Caco-2 (cell line): Measurements from ENCODE around the gene FN3KRP. TPM values are rescaled to one million over a fixed set of nuclear protein-coding genes. Genes with fewer than 3 reads are reported as not detected.

Experiments used
- Bru-seq: library from RNA; stranded (reverse); fragments of 400-500 nt; gene quantifications from one replicate; lab custom pipeline; 2021; lab: Mats Ljungman, UMichigan
- BruChase-seq, 2 experiments: library from RNA; stranded (reverse); fragments of 400-500 nt; gene quantifications; one replicate each; lab custom pipeline; 2021; lab: Mats Ljungman, UMichigan
- BruUV-seq: library from RNA; stranded (reverse); fragments of 400-500 nt; replicated peaks from 2 replicates; lab custom pipeline; 2021; lab: Mats Ljungman, UMichigan
- CTCF ChIA-PET: fragments of 300-600 bp; sonication (Branson Sonifier 250); formaldehyde crosslinking; loops from one replicate; lab custom pipeline; 2022; ENCODE audit warnings: antibody characterized with exemption; lab: Charles Lee
- POLR2A ChIA-PET: fragments of 300-600 bp; sonication (Branson Sonifier 250); formaldehyde crosslinking; loops from one replicate; lab custom pipeline; 2022; ENCODE audit warnings: antibody characterized with exemption; lab: Charles Lee
- DNase-seq, 2 experiments: peaks; one replicate each; pipeline versions ENCODE4 v3.0.0 to v3.0.0-alpha.2; 2020 to 2022
- H3K27me3 ChIP-seq: replicated peaks from 2 replicates; pipeline ENCODE4 v1.6.0; 2011; ENCODE audit warnings: low read length; ENCODE audit not compliant: control insufficient read depth, insufficient read depth
- H3K36me3 ChIP-seq: 2 replicates; pipeline ENCODE4 v1.5.1; 2011; ENCODE audit warnings: low read length; ENCODE audit not compliant: control insufficient read depth, insufficient read depth
- H3K4me1 ChIP-seq: fragments of 250-450 bp; sonication (Bioruptor Pico); 2 replicates; pipeline ENCODE4 v1.5.1; 2020; ENCODE audit warnings: mild to moderate bottlenecking
- H3K4me3 ChIP-seq: 2 replicates; pipeline ENCODE4 v1.5.1; 2011; ENCODE audit warnings: low read depth, mild to moderate bottlenecking, control low read depth, low read length
- H3K9me3 ChIP-seq: fragments of 250-450 bp; sonication (Bioruptor Pico); 2 replicates; pipeline ENCODE4 v1.5.1; 2020; ENCODE audit warnings: mild to moderate bottlenecking, moderate library complexity
- H3K27ac Mint-ChIP-seq: one replicate; pipeline ENCODE4 v1.8.0; 2022; ENCODE audit warnings: mixed read lengths; ENCODE audit not compliant: unreplicated experiment
- H3K27me3 Mint-ChIP-seq: one replicate; pipeline ENCODE4 v1.8.0; 2022; ENCODE audit warnings: mixed read lengths; ENCODE audit not compliant: insufficient read depth, unreplicated experiment
- H3K36me3 Mint-ChIP-seq: one replicate; pipeline ENCODE4 v1.8.0; 2022; ENCODE audit warnings: mild to moderate bottlenecking, mixed read lengths; ENCODE audit not compliant: insufficient read depth, unreplicated experiment
- H3K4me1 Mint-ChIP-seq: one replicate; pipeline ENCODE4 v1.8.0; 2022; ENCODE audit warnings: low read depth, mixed read lengths; ENCODE audit not compliant: unreplicated experiment
- H3K4me3 Mint-ChIP-seq: one replicate; pipeline ENCODE4 v1.8.0; 2022; ENCODE audit warnings: mild to moderate bottlenecking, moderate library complexity, mixed read lengths; ENCODE audit not compliant: unreplicated experiment
- H3K9me3 Mint-ChIP-seq: one replicate; pipeline ENCODE4 v1.8.0; 2022; ENCODE audit warnings: mixed read lengths; ENCODE audit not compliant: unreplicated experiment
- CTCF ChIP-seq, 2 experiments: fragments of 200-600 bp in 1 of 2; IDR thresholded peaks; 1 replicate in 1 of 2; 2 replicates in 1 of 2; pipeline versions ENCODE4 v1.5.1 to v1.8.0; 2011 to 2022; ENCODE audit warnings: antibody characterized with exemption in 1 of 2, control low read depth in 1 of 2, inconsistent platforms in 1 of 2, low read depth in 1 of 2, low read length in 1 of 2, mild to moderate bottlenecking in 1 of 2, moderate library complexity in 1 of 2; ENCODE audit not compliant: insufficient read depth in 1 of 2, severe bottlenecking in 1 of 2, unreplicated experiment in 1 of 2
- intact Hi-C: fragments of 100-400 bp; cut with micrococcal nuclease; formaldehyde crosslinking; loops from one replicate; pipeline ENCODE4 v1.10.0; 2022; ENCODE audit not compliant: unreplicated experiment
- long read RNA-seq: library from polyadenylated mRNA; stranded (forward); transcript quantifications from one replicate; pipeline ENCODE4 v2.0.0, GENCODE V29; 2022
- total RNA-seq: library from RNA; stranded (reverse); gene quantifications from 2 replicates; pipeline ENCODE4 v1.2.3, GENCODE V29; 2022

Gene FN3KRP
- 47.2 and 53.6 TPM in 2 replicates for total RNA-seq
- percentile 68 among the genes with signal in this experiment for Bru-seq, nascent RNA
- BruChase-seq, experiment 1, labeled RNA remaining after a 2-hour chase = percentile 77 among the genes with signal in this experiment
- percentile 84 among the genes with signal in this experiment for BruChase-seq, experiment 2, labeled RNA remaining after a 6-hour chase
- long read RNA-seq, transcript FN3KRP-201 (6 exons, 1,849 nt) = major isoform, 143 of 161 reads
- long read RNA-seq, partial matches to known transcripts = 0 of 161 reads
- long read RNA-seq, other reads (novel, unspliced or antisense) = 14 of 161 reads

GRCh38 chr17:82716203-82717010, at the start of gene FN3KRP:
Gene FN3KRP, plus strand, starts transcription at chr17:82716706. Its CDS starts 50 bp downstream, at chr17:82716756.
- Mint-ChIP-seq H3K36me3 (peaks cover 34% of the 10 kb centered on the region), H3K9me3 (no peaks in the 10 kb centered on the region), H3K4me3 (peak within 1 kb of the TSS; percentile 70), H3K4me1 (peaks cover 10% of the 10 kb centered on the region), H3K27me3 (no peaks in the 10 kb centered on the region), H3K27ac (peak within 1 kb of the TSS; percentile 24)
- Histone ChIP-seq H3K4me3 (peak within 1 kb of the TSS; percentile 95), H3K27me3 (no peaks in the 10 kb centered on the region), H3K4me1 (no peaks in the 10 kb centered on the region), H3K9me3 (0 out of 2 replicates have a peak, but pooled peaks cover 5% of the 10 kb centered on the region), H3K36me3 (peaks cover 2% of the 10 kb centered on the region; the same call in 1 of the 2 replicates)
- peak; percentile 92 to 97 for DNase-seq
- BruUV-seq = no TSS peak
- ChIA-PET POLR2A (interaction anchor here (0.6 to 1.0 kb wide), 5 partner anchors 33 to 1159 kb away, joined by 3 to 7 read pairs (median 4); no protein-coding TSS in a partner anchor), CTCF (interaction anchor here (0.6 to 1.6 kb wide), 7 partner anchors 9 to 914 kb away, joined by 3 to 8 read pairs (median 6); no protein-coding TSS in a partner anchor)
- intact Hi-C loops = loop anchor here (2.0 kb wide), 1 partner anchor 18 kb away; the partner anchor contains the start of gene RAB40B
- TF ChIP-seq CTCF (IDR thresholded peaks at IDR 0.05; ENCODE audit: insufficient read depth in 1 of 2, low read depth in 1 of 2, low read length in 1 of 2, severe bottlenecking in 1 of 2, unreplicated experiment in 1 of 2) = no peak

GRCh38 chr17:82666931-82667667, 49.4 kb upstream of the FN3KRP start:
- TF ChIP-seq CTCF (IDR thresholded peaks at IDR 0.05; ENCODE audit: insufficient read depth in 1 of 2, low read depth in 1 of 2, low read length in 1 of 2, severe bottlenecking in 1 of 2, unreplicated experiment in 1 of 2) = no peak
- Histone ChIP-seq H3K9me3 (no peaks in the 10 kb centered on the region), H3K27me3 (no peaks in the 10 kb centered on the region), H3K36me3 (no peaks in the 10 kb centered on the region), H3K4me1 (no peaks in the 10 kb centered on the region), H3K4me3 (no peak overlapping the region)
- H3K36me3 Mint-ChIP-seq = no peaks in the 10 kb centered on the region
- BruUV-seq = no TSS peak
- no peak overlapping the region for H3K27ac Mint-ChIP-seq
- no peak overlapping the region for H3K4me3 Mint-ChIP-seq
- ChIA-PET CTCF (interaction anchor here (1.1 kb wide), 1 partner anchor 43 kb away, joined by 3 read pairs; no protein-coding TSS in a partner anchor), POLR2A (no interaction called here)
- intact Hi-C loops = loop anchor here (5.0 kb wide), 1 partner anchor 100 kb away; no protein-coding TSS in a partner anchor
- no peaks in the 10 kb centered on the region for H3K27me3 Mint-ChIP-seq
- peaks cover 7% of the 10 kb centered on the region for H3K4me1 Mint-ChIP-seq
- H3K9me3 Mint-ChIP-seq = peaks cover 14% of the 10 kb centered on the region
- DNase-seq = no peak
